CD4-positive, alpha-beta T cell (primary cell): ENCODE results near the gene MAP1LC3C. TPM values are rescaled to one million over a fixed set of nuclear protein-coding genes. Genes with fewer than 3 reads are reported as not detected.

Experiments used
- ATAC-seq: fragments of 200-7000 bp; cut with Tn5 transposase; one replicate; pipeline ENCODE4 v1.10.0; 2022; ENCODE audit warnings: mild to moderate bottlenecking; ENCODE audit not compliant: poor library complexity
- CTCF ChIA-PET: fragments of 350-600 bp; sonication (Branson Sonifier 250); formaldehyde crosslinking; loops from one replicate; lab custom pipeline; 2021; ENCODE audit warnings: antibody characterized with exemption, inconsistent platforms; lab: Charles Lee
- POLR2A ChIA-PET: fragments of 350-600 bp; sonication (Branson Sonifier 250); formaldehyde crosslinking; loops from one replicate; lab custom pipeline; 2021; ENCODE audit warnings: antibody characterized with exemption, inconsistent platforms; lab: Charles Lee
- DNase-seq, 14 experiments: peaks; one replicate each; pipeline ENCODE4 v3.0.0-alpha.2; 2013 to 2020; ENCODE audit warnings: mixed read lengths in 2 of 14
- H3K27ac ChIP-seq, 2 donors: one replicate each; pipeline versions ENCODE4 v1.5.1 to v1.7.0; 2013; ENCODE audit warnings: low read length in 2 of 2, low read depth in 1 of 2, mild to moderate bottlenecking in 1 of 2
- H3K27me3 ChIP-seq, 2 experiments: 1 replicate in 1 of 2; 2 replicates in 1 of 2; pipeline versions ENCODE4 v1.6.1 to v1.7.0; 2013; ENCODE audit warnings: low read length in 2 of 2, control low read depth in 1 of 2, mild to moderate bottlenecking in 1 of 2, moderate library complexity in 1 of 2; ENCODE audit not compliant: insufficient read depth in 2 of 2, control insufficient read depth in 1 of 2
- H3K36me3 ChIP-seq: one replicate; pipeline ENCODE4 v1.6.1; 2013; ENCODE audit warnings: low read length, control low read depth; ENCODE audit not compliant: insufficient read depth
- H3K4me1 ChIP-seq: one replicate; pipeline ENCODE4 v1.6.1; 2013; ENCODE audit warnings: low read length, control low read depth; ENCODE audit not compliant: insufficient read depth
- H3K4me3 ChIP-seq: one replicate; pipeline ENCODE4 v1.5.1; 2013; ENCODE audit warnings: mild to moderate bottlenecking, low read length, moderate library complexity
- H3K9me3 ChIP-seq, 2 experiments: 1 replicate in 1 of 2; 2 replicates in 1 of 2; pipeline versions ENCODE4 v1.6.1 to v1.7.0; 2013; ENCODE audit warnings: low read length in 2 of 2, mild to moderate bottlenecking in 2 of 2, control low read depth in 1 of 2, moderate library complexity in 1 of 2; ENCODE audit not compliant: control insufficient read depth in 1 of 2, insufficient read depth in 1 of 2
- H3K27ac Mint-ChIP-seq: one replicate; pipeline ENCODE4 v1.8.0; 2020; ENCODE audit warnings: mixed read lengths
- H3K27me3 Mint-ChIP-seq: one replicate; pipeline ENCODE4 v1.8.0; 2021; ENCODE audit warnings: mixed read lengths
- H3K36me3 Mint-ChIP-seq: one replicate; pipeline ENCODE4 v1.8.0; 2021; ENCODE audit warnings: low read depth, mixed read lengths
- H3K4me1 Mint-ChIP-seq: one replicate; pipeline ENCODE4 v1.8.0; 2021; ENCODE audit warnings: low read depth, mixed read lengths
- H3K4me3 Mint-ChIP-seq: one replicate; pipeline ENCODE4 v1.8.0; 2020; ENCODE audit warnings: mild to moderate bottlenecking, mixed read lengths
- H3K9me3 Mint-ChIP-seq: one replicate; pipeline ENCODE4 v1.8.0; 2020; ENCODE audit warnings: mixed read lengths
- intact Hi-C, 2 experiments: fragments of 100-400 bp; cut with DNase I in 1 of 2; cut with micrococcal nuclease in 1 of 2; formaldehyde crosslinking; loops; one replicate each; pipeline versions ENCODE4 v1.15.1 to v1.9.0; 2023 to 2025; cut with DNase I, micrococcal nuclease
- total RNA-seq, 174 experiments: library from RNA in 2 of 174; stranded (reverse) in 2 of 174; gene quantifications; one replicate each; pipeline ENCODE4 v1.2.3 and lab custom pipeline; 2021 to 2026
- TF ChIP-seq, protein P1 (sequence below): fragments of 200-600 bp; IDR thresholded peaks from one replicate; pipeline ENCODE4 v1.8.0; 2022; ENCODE audit warnings: antibody characterized with exemption, mild to moderate bottlenecking

The MAP1LC3C gene
- total RNA-seq, 2 experiments from 2014 or later = not detected

DNA sequence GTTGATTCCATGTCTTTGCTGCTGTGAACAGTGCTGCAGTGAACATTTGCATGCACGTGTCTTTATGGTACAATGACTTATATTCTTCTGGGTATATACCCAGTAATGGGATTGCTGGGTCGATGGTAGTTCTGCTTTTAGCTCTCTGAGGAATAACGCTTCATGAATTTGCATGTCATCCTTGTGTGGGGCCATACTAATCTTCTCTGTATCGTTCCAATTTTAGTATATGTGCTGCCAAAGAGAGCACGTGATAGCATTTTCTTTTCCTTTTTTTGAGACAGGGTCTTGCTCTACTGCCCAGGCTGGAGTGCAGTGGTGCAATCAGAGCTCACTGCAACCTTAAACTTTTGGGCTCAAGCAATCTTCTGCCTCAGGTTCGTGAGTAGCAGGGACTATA lies 24.9 kb upstream of the MAP1LC3C start:
- Mint-ChIP-seq H3K4me1 (no peaks in the 10 kb centered on the region), H3K9me3 (no peaks in the 10 kb centered on the region), H3K27me3 (peaks cover 1% of the 10 kb centered on the region), H3K4me3 (no peak overlapping the region), H3K36me3 (no peaks in the 10 kb centered on the region), H3K27ac (no peak overlapping the region)
- H3K36me3 ChIP-seq = no peaks in the 10 kb centered on the region
- CTCF ChIA-PET = no interaction called here
- ATAC-seq (no peak), DNase-seq (no peak)
- H3K27ac ChIP-seq = no peak overlapping the region
- POLR2A ChIA-PET = no interaction called here
- no peaks in the 10 kb centered on the region for H3K27me3 ChIP-seq
- TF ChIP-seq, protein P1, sequence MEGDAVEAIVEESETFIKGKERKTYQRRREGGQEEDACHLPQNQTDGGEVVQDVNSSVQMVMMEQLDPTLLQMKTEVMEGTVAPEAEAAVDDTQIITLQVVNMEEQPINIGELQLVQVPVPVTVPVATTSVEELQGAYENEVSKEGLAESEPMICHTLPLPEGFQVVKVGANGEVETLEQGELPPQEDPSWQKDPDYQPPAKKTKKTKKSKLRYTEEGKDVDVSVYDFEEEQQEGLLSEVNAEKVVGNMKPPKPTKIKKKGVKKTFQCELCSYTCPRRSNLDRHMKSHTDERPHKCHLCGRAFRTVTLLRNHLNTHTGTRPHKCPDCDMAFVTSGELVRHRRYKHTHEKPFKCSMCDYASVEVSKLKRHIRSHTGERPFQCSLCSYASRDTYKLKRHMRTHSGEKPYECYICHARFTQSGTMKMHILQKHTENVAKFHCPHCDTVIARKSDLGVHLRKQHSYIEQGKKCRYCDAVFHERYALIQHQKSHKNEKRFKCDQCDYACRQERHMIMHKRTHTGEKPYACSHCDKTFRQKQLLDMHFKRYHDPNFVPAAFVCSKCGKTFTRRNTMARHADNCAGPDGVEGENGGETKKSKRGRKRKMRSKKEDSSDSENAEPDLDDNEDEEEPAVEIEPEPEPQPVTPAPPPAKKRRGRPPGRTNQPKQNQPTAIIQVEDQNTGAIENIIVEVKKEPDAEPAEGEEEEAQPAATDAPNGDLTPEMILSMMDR = no peak
- no peaks in the 10 kb centered on the region for H3K9me3 ChIP-seq
- no peaks in the 10 kb centered on the region for H3K4me1 ChIP-seq
- intact Hi-C loops = loop anchor here in 1 of 2 experiments (5.0 kb wide), 1 partner anchor 1298 kb away; no protein-coding TSS in a partner anchor
- no peak overlapping the region for H3K4me3 ChIP-seq

DNA sequence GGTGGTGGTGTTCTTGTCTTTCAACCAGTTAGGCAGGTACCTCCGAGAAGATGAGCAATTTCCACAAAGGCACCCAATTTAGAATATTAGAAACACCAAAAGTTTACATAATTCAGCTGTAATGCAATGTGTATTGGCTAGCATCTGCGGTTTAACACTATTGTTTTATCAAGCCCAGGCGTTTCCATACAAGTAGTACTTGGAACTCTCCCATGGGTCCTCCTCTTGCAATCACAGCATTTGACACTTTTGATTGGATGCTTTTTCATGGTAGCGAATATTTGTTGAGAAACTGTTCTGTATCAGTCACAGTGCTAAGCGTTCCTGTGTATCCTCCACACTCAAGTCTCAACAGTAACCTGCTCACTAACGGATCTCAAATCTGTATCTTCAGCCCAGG lies 20.1 kb upstream of the MAP1LC3C start:
- H3K36me3 Mint-ChIP-seq = no peaks in the 10 kb centered on the region
- H3K4me1 Mint-ChIP-seq = no peaks in the 10 kb centered on the region
- ChIA-PET CTCF (no interaction called here), POLR2A (no interaction called here)
- Histone ChIP-seq H3K4me1 (no peaks in the 10 kb centered on the region), H3K4me3 (no peak overlapping the region), H3K36me3 (no peaks in the 10 kb centered on the region), H3K27me3 (no peaks in the 10 kb centered on the region), H3K27ac (no peak overlapping the region), H3K9me3 (no peaks in the 10 kb centered on the region)
- H3K9me3 Mint-ChIP-seq = no peaks in the 10 kb centered on the region
- intact Hi-C loops = loop anchor here (5.0 to 10.0 kb wide), 3 partner anchors 407 to 1306 kb away; partner anchors contain the start of gene KMO (in 2 of the 2)
- no peaks in the 10 kb centered on the region for H3K27me3 Mint-ChIP-seq
- no peak overlapping the region for H3K4me3 Mint-ChIP-seq
- TF ChIP-seq, protein P1 = no peak
- no peak overlapping the region for H3K27ac Mint-ChIP-seq
- no peak for DNase-seq
- ATAC-seq = no peak

DNA sequence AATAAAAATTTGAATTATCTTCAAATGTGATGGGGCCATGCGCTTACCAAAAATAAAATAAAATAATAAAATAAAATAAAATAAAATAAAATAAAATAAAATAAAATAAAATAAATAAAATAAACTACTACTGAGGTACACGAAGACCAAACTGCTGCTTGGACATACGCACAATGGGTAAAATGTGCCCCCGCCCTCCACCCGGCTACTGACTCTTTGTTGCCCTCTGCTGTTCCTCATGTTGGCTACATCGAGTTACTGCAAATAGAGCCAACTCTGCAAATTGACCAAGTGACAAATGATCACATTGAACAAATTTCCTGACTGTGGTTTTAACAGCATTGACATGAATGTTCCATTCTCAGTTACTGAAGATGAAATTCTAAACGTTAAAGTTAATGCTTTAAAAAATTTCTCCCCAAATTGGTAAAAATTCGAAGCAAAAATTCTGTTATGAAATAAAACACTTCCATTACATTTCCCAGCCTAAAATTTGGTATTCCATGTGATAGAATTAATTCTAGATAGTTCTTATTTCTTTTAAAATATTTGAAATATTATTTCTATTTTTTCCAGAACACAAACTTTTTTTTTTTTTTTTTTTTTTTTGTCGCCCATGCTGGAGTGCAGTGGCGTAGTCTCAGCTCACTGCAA lies 18.8 kb upstream of the MAP1LC3C start:
- DNase-seq (peak in 9 of 14 experiments; percentile 3 to 57 (median 15)), ATAC-seq (no peak)
- H3K4me3 Mint-ChIP-seq = no peak overlapping the region
- TF ChIP-seq, protein P1 = peak; percentile 60
- H3K9me3 Mint-ChIP-seq = no peaks in the 10 kb centered on the region
- intact Hi-C loops = loop anchor here (1.0 to 10.0 kb wide), 4 partner anchors 405 to 1307 kb away; partner anchors contain the start of gene KMO (in 2 of the 2)
- no peak overlapping the region for H3K4me3 ChIP-seq
- no peaks in the 10 kb centered on the region for H3K36me3 Mint-ChIP-seq
- ChIA-PET CTCF (no interaction called here), POLR2A (no interaction called here)
- H3K9me3 ChIP-seq = no peaks in the 10 kb centered on the region
- no peaks in the 10 kb centered on the region for H3K36me3 ChIP-seq
- no peak overlapping the region for H3K27ac Mint-ChIP-seq
- H3K27me3 ChIP-seq = no peaks in the 10 kb centered on the region
- H3K27ac ChIP-seq = no peak overlapping the region
- no peaks in the 10 kb centered on the region for H3K4me1 Mint-ChIP-seq
- H3K27me3 Mint-ChIP-seq = no peaks in the 10 kb centered on the region
- H3K4me1 ChIP-seq = no peaks in the 10 kb centered on the region
